GM19438 (cell line): ENCODE data around the gene PDILT.
"Not testable (repeated sequence)": the region's sequence is repeated elsewhere in the genome, so short reads cannot be mapped to it uniquely, and the experiment has no call there.

Experiments
- ATAC-seq: cut with Tn5 transposase; IDR thresholded peaks from one replicate; pipeline ENCODE4 v1.9.1; 2021; ENCODE audit warnings: low read depth; ENCODE audit not compliant: unreplicated experiment

The PDILT gene

DNA sequence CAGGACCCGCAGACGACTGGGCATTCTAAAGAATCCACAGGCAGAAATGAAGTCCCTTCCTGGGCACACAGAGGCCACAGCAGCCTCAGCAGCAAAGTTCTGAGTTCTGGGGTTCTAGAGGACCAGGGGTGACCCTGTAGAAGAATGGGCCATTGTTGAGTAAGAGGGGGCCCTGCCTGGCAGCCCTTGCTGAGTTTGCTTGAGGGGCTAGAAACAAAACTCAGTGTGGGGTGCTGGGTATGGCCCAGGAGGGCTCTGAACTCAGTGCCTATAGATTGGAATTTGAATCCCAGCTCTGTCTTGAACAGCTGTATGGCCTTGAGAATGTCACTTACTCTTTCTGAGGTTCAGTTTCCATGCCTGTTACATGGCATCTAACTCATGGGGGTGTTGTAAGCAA is at the start of gene PDILT:
TSS of gene PDILT (minus strand) at position 101 of the 400 bp plus-strand sequence. CDS start 5,437 bp downstream, outside the sequence.
- ATAC-seq = no peak

DNA sequence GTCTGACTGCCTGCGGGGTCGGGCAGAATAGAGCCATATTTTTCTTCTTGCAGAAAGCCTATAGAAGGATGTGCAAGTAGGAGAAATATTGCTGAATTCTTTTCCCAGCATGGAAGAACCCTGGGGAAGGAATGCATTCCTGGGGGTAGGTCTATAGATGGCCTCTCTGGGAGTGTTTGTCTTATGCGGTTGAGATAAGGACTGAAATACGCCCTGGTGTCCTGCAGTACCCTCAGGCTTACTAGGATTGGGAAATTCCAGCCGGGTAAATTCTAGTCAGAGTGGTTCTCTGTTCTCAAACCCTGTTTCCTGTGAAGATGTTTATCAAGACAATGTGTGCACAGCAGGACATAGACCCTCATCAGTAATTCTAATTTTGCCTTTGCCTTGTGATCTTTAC is 49.1 kb upstream of the PDILT start:
- ATAC-seq = not testable (repeated sequence)

GRCh38 chr16:20451364-20451763 is 46.8 kb upstream of the PDILT start, which contains the start of gene ACSM2A:
Gene ACSM2A, plus strand, starts transcription at chr16:20451521. Its CDS starts 8,594 bp downstream, at chr16:20460115.
- ATAC-seq = not testable (repeated sequence)

DNA sequence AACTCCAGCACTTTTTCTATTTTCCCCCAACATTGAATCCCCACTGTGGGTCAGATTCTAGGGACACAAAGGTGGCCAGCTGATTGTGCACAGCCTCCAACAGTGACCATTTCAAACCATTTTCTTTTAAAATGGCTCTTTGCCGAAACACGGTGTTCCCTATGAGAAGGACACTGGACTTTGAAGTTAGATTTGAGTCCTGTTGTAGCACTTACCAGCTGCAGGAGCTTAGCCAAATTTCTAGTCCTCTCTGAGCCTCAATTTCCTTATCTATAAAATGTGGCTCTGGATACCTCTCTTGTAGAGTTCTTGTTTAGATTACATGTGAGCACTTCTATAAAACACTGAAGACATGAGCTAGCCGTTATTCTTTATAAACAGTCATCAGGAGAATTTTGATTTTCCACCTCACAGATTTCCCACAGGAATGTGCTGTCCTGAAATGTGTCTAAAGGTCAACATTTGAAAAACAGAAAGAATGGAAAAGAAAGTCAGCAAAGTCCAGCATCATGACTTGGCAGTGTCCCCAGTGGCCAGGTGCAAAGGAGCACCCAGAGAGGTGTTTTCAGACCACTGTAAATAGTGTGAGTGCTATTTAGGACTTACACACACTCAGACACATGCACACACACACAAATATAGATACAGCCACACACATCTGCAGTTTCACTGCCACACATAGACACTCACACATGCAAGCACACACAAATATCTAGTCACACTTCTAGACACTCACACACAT is 42.3 kb upstream of the PDILT start:
- not testable (repeated sequence) for ATAC-seq

- ATAC-seq = not testable (repeated sequence)
Measured at GRCh38 chr16:20441859-20442258, 37.3 kb upstream of the PDILT start.

DNA sequence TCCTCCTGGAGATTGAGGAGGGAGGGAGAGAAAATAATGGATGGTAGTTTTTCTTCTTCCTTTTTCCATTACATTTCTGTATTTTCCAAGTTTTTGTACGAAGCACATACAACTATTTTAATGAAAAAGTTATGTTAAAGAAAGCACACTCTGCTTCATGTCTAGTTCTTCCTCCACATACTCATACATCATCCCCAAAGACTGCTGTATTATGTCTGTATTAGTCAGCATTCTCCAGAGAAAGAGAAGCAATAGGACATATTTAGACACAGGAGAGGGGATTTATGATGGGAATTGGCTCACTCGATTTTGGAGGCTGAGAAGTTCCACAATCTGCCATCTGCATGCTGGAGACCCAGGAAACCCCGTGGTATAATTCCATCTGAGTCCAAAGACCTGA is 36.7 kb upstream of the PDILT start:
- no peak for ATAC-seq

DNA sequence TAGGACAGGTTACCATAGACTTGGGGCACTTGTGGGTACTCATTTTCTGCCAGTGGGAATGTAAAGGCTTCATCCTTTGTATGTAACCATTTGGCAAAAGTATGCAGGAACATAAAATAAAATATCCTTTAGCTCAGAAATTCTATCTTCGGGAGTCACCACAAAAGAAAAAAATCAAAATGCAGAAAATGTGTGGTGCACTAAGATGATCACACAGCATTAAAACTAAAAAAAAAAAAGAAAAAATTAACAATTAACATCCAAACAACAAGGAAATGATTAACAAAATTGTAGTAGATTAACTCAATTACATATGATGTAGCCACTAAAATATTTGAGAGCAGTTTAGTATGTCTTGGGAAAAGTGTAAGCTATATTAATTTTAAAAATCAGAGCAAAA is 36.2 kb upstream of the PDILT start:
- ATAC-seq = not testable (repeated sequence)

GRCh38 chr16:20439820-20440231 is 35.3 kb upstream of the PDILT start:
- not testable (repeated sequence) for ATAC-seq

DNA sequence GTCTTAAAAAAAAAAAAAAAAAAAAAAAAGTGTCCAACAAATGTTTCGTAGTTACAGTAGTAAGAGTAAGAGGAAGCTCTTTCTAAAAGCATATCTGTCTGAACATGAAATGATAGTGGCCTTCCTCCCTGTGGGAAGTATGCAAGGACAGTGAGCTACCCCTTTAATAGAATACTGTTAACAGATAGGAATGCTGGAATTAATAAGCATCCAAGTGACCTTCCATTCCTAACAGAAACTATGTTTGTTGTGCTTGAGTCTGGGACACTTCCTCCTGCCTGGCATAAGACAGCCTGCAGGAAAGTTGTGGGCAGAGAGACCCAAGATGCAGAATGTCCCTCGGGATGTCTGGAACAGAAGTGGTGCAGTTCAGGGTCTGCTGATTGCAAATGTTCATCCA is 34.4 kb upstream of the PDILT start:
- not testable (repeated sequence) for ATAC-seq

GRCh38 chr16:20430948-20431347 is 26.4 kb upstream of the PDILT start:
- no peak for ATAC-seq

- ATAC-seq = not testable (repeated sequence)
Measured at GRCh38 chr16:20430480-20430879, 25.9 kb upstream of the PDILT start.

- not testable (repeated sequence) for ATAC-seq
Measured at GRCh38 chr16:20429499-20429898, 25.0 kb upstream of the PDILT start.

DNA sequence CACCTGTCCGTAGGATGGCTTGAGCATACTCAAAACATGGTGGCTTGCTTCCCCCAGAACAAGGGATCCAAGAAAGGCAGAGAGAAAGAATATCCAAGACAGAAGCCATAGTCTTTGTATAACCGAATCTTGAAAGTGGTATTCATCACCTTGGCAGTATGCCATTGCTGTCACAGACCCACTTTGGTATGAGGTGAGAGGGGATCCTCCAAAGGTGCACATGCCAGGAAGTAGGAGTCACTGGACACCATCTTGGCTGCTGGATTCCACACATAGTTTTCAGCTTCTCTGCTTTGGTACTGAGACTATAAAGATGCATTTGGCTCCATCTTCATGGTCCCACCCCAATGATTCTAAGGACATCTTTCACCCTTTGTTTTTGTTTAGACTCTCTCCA is 22.9 kb upstream of the PDILT start:
- not testable (repeated sequence) for ATAC-seq

GRCh38 chr16:20424129-20424866 is 19.8 kb upstream of the PDILT start:
- no peak for ATAC-seq

GRCh38 chr16:20423772-20424128 is 19.2 kb upstream of the PDILT start:
- not testable (repeated sequence) for ATAC-seq

GRCh38 chr16:20421748-20422147 is 17.2 kb upstream of the PDILT start:
- ATAC-seq = not testable (repeated sequence)

- not testable (repeated sequence) for ATAC-seq
Measured at GRCh38 chr16:20419093-20419492, 14.6 kb upstream of the PDILT start.

DNA sequence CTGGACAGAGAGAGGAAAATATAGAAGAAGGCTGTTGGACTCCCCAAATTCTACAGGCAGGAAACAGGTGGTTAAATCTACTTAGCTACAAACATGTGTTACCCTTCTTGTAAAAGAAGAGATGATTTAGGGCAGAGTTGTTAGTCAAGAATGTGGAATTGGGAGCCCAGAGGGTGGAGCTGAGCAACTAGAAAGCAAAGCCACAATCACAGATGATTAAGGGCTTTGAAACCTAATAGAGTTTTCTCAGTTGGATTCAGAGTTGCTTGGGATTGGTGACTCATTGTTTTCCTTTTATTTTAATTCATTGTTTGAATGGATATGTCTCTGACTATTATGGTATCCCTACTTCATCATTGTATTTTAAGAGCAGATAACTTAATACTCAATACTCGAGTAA is 11.0 kb upstream of the PDILT start:
- ATAC-seq = no peak

DNA sequence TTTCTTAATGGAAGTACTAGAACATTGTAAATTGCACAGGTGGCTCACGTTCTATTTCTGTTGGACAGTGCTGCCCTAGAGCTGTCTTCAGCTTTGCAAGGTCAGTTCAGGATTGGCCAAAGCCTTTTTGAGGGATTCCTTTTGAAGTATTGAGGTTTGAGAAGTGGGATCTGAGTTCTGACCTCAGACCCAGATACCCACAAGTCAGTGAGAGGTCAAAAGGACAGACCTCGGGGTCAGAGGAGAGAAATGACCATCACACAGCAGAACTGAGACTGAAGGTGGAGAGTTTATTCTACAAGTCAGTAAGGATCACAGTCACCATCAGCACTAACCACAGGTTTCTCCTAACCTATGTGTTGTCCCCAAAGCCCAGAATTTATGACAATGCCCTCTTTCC is 6.5 kb upstream of the PDILT start:
- ATAC-seq = no peak

DNA sequence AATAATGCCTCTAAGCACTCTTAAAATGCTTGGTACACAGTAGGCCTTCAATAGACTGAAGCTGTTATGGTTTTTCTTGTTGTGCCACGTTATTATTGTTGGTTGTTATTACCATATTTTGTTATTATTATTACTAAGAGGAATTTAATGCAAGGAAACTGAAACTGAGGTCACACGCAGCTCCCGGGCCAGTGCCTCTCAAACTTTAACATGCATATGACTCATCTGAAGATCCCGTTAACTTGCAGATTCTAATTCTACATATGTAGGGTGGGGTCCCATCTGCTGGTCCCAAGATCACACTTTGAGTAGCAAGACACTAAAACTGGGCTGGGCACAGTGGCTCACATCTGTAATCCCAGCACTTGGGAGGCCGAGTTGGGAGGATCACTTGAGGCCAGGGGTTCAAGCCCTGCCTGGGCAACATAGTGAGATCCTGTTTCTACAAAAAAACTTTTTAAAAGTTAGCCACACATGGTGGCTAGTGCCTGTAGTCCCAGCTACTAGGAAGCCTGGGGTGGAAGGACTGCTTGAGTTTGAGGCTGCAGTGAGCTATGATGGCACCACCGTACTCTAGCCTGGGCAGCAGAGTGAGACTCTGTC is 5.7 kb upstream of the PDILT start:
- peak; percentile 71 for ATAC-seq

DNA sequence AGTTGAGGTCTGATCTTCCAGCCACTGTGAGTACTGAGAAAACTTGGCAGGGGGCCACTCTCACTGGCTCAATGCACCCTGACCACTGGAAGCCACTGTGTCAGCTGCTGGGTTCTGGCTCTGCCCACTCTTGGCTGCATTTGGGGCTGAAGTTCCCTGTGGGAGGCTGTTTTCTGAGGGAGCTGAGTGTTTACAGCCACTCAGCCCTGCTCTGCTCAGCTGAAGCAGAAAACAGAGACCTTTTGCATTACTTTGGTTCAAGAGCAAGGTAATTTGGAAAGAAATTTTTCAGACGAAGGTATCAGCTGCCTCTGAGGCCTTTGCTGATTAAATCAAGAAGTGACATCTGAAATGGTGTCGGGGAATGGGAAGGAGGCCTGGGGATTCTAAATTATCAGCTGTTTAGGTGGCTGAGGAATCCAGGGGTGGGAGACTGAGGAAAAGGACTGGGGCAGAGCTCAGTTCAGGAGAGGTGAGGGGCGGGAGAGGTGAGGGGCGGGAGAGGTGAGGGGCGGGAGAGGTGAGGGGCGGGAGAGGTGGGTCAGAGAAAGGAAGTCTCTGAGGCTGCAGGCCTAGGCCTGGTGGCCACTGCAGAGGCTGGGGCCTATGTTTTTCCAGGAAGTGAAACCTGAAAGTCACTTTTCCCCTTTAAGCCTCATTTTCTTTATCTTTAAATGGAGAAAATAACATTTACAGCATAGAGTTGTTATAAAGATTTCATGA is 5.0 kb upstream of the PDILT start, which contains the start of gene ACSM5:
TSS of gene ACSM5 (plus strand) at position 137 of the 723 bp plus-strand sequence. CDS start 1,951 bp downstream, outside the sequence.
- ATAC-seq = peak; percentile 31
